LNCaP clone FGC (cell line): Measurements from ENCODE around the gene CMC1.
"Not testable (repeated sequence)": the region's sequence is repeated elsewhere in the genome, so short reads cannot be mapped to it uniquely, and the experiment has no call there.

Source experiments
- DNase-seq: peaks from one replicate; pipeline ENCODE4 v3.0.0-alpha.2; 2011; ENCODE audit warnings: low read depth
- H3K4me3 ChIP-seq: 2 replicates; pipeline ENCODE4 v1.5.1; 2011; ENCODE audit warnings: mild to moderate bottlenecking, low read depth, low read length, control low read depth
- TF ChIP-seq, protein P1 (sequence below): IDR thresholded peaks from 2 replicates; pipeline ENCODE4 v1.5.1; 2012; ENCODE audit warnings: mild to moderate bottlenecking; ENCODE audit not compliant: control insufficient read depth, insufficient read depth; ENCODE audit errors: extremely low read depth

The CMC1 gene

DNA sequence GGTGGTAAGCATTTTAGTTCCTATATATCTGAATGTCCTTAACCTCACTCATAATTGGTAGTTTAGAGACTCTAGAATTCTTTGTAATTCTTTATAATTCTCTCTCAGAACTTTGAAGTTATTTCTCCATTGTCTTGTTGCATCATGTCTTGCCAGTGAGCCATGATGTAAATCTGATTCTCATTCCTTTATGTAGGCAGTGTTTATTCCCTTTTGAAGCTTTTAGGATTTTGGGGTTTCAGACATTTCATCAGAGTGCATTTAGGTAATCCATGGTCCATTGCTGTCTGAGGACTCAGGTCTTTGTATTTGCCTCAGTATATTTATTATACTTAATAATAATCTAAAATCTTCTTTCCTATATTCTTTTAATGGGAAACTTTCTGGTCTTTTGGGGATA, 20.6 kb downstream of the CMC1 start:
- H3K4me3 ChIP-seq: no peak overlapping the region
- no peak for DNase-seq
- TF ChIP-seq, protein P1, sequence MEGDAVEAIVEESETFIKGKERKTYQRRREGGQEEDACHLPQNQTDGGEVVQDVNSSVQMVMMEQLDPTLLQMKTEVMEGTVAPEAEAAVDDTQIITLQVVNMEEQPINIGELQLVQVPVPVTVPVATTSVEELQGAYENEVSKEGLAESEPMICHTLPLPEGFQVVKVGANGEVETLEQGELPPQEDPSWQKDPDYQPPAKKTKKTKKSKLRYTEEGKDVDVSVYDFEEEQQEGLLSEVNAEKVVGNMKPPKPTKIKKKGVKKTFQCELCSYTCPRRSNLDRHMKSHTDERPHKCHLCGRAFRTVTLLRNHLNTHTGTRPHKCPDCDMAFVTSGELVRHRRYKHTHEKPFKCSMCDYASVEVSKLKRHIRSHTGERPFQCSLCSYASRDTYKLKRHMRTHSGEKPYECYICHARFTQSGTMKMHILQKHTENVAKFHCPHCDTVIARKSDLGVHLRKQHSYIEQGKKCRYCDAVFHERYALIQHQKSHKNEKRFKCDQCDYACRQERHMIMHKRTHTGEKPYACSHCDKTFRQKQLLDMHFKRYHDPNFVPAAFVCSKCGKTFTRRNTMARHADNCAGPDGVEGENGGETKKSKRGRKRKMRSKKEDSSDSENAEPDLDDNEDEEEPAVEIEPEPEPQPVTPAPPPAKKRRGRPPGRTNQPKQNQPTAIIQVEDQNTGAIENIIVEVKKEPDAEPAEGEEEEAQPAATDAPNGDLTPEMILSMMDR: no peak

- H3K4me3 ChIP-seq: no peak overlapping the region
- DNase-seq: no peak
- TF ChIP-seq, protein P1: no peak
These were observed 24.2 kb downstream of the CMC1 start for GRCh38 chr3:28265641-28266040.

DNA sequence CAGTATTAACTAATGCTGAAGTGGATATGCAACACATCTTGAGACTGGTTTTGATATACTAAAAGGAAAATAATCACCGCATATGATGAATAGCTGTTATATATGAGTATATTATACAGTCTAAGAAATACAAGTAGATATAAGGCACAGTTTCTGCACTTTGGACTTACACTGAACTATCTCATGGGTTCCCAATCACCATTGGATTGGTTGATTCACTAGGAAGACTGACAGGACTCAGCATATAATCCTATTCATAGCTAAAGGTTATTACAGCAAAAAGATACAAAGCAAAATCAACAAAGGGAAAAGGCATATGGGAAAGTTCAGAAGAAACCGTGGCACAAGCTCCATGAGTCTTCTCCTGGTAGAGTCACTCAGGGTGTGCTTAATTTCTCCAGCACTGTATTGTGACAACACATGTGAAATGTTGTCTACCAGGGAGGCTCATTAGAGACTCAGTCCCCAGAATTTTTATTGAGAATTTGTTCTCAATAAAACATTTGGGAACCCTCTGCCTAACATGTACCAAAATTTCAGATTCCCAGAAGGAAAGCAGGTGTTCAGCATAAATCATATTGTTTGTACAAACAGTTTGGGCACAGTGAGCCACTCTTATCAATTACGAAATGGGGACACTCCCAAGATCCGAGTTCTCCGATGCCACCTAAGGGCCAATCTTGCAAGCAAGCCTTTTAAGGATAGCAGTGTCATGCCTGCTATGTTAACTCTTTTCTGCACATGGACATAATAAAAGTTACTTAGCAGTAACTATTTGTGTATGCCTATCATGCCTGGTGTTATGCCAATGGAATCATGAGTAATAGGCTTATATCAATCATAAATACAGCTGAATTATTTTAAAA, 26.8 kb downstream of the CMC1 start:
- H3K4me3 ChIP-seq: no peak overlapping the region
- TF ChIP-seq, protein P1: peak; percentile 37
- no peak for DNase-seq

GRCh38 chr3:28268989-28269388, 27.6 kb downstream of the CMC1 start:
- TF ChIP-seq, protein P1: no peak
- DNase-seq: no peak
- H3K4me3 ChIP-seq: no peak overlapping the region

- H3K4me3 ChIP-seq, DNase-seq: not testable (repeated sequence)
These were observed 28.5 kb downstream of the CMC1 start for GRCh38 chr3:28269884-28270283.

- no peak for DNase-seq
- TF ChIP-seq, protein P1: no peak
These were observed 32.4 kb downstream of the CMC1 start for GRCh38 chr3:28273837-28274236.

GRCh38 chr3:28278918-28279317, 37.5 kb downstream of the CMC1 start:
- no peak for DNase-seq
- H3K4me3 ChIP-seq: no peak overlapping the region
- TF ChIP-seq, protein P1: no peak

More at GRCh38 chr3:28273837-28274236, 32.4 kb downstream of the CMC1 start:
- H3K4me3 ChIP-seq: no peak overlapping the region
